ENCODE data around the gene DTNB. TPM values are rescaled to one million over a fixed set of nuclear protein-coding genes. Genes with fewer than 3 reads are reported as not detected.
"Not testable (repeated sequence)": the region's sequence is repeated elsewhere in the genome, so short reads cannot be mapped to it uniquely, and the experiment has no call there.

The DTNB gene
- total RNA-seq, 4 donors from 2014 or later: 3.0 to 7.5 (median 4.3) TPM

DNA sequence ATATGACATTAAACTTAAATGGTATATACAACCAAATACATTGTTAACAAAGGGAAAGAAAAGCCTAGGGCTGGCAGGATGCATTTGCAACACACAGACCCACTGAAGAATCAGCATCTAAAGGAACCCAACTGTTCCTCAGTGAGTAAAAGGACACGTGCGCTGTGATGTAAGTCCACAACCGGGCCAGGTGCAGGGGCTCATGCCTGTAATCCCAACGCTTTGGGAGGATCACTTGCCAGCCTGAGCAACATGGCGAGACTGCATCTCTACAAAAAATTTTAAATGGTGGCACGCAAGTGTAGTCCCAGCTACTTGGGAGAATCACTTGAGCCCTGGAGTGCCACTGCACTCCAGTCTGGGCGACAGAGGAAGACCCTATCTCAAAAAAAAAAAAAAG is 3.9 kb downstream of the DTNB start:
- intact Hi-C loops (cut with DNase I): loop anchor here (10.0 kb wide), 1 partner anchor 305 kb away; no protein-coding TSS in a partner anchor
- WGBS: 97% methylated on average over 7 of the region's 7 CpGs
- no peak for DNase-seq (ENCODE audit: extremely low spot score)
- Histone ChIP-seq H3K27me3 (no peaks in the 10 kb centered on the region), H3K9me3 (no peaks in the 10 kb centered on the region), H3K27ac (replicated peaks in 1 of 4) (no peak overlapping the region), H3K4me3 (no peak overlapping the region), H3K4me1 (peaks cover 12 to 26% (median 17%) of the 10 kb centered on the region in 4 donors), H3K36me3 (no peaks in the 10 kb centered on the region)
- TF ChIP-seq, protein P1, sequence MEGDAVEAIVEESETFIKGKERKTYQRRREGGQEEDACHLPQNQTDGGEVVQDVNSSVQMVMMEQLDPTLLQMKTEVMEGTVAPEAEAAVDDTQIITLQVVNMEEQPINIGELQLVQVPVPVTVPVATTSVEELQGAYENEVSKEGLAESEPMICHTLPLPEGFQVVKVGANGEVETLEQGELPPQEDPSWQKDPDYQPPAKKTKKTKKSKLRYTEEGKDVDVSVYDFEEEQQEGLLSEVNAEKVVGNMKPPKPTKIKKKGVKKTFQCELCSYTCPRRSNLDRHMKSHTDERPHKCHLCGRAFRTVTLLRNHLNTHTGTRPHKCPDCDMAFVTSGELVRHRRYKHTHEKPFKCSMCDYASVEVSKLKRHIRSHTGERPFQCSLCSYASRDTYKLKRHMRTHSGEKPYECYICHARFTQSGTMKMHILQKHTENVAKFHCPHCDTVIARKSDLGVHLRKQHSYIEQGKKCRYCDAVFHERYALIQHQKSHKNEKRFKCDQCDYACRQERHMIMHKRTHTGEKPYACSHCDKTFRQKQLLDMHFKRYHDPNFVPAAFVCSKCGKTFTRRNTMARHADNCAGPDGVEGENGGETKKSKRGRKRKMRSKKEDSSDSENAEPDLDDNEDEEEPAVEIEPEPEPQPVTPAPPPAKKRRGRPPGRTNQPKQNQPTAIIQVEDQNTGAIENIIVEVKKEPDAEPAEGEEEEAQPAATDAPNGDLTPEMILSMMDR (IDR thresholded peaks at IDR 0.05): no peak
- TF ChIP-seq POLR2A (IDR thresholded peaks at IDR 0.05; ENCODE audit: low read depth): no peak
- TF ChIP-seq POLR2AphosphoS5 (IDR thresholded peaks at IDR 0.05): no peak
- TF ChIP-seq EP300 (IDR thresholded peaks at IDR 0.05): no peak

DNA sequence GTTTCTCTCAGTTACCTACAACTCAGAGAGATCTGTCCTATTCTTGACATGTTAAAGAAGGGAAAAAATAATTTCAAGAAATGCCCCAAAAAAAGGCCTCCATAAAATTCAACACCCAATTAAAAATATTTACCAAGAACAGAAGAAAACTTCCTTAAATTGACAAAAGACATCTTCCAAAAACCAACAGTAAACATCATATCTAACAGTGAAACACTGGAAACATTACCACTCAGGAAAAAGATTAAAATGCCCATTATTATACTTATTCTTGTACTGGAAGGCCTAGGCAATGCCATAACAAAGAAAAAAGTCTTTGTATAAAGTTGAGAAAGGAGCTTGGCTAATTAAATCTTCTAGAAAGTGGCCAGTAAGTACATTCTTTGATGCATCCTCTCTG is 7.2 kb downstream of the DTNB start:
- no peaks in the 10 kb centered on the region for H3K27me3 ChIP-seq
- no peak for TF ChIP-seq EP300 (IDR thresholded peaks at IDR 0.05)
- no peak overlapping the region for H3K27ac ChIP-seq (replicated peaks in 1 of 4)
- H3K4me3 ChIP-seq: no peak overlapping the region
- H3K4me1 ChIP-seq: peaks cover 0 to 10% (median 2%) of the 10 kb centered on the region in 4 donors
- H3K9me3 ChIP-seq: no peaks in the 10 kb centered on the region
- DNase-seq (ENCODE audit: extremely low spot score): no peak
- no peaks in the 10 kb centered on the region for H3K36me3 ChIP-seq
- intact Hi-C loops (cut with DNase I): loop anchor here (10.0 kb wide), 1 partner anchor 301 kb away; no protein-coding TSS in a partner anchor

DNA sequence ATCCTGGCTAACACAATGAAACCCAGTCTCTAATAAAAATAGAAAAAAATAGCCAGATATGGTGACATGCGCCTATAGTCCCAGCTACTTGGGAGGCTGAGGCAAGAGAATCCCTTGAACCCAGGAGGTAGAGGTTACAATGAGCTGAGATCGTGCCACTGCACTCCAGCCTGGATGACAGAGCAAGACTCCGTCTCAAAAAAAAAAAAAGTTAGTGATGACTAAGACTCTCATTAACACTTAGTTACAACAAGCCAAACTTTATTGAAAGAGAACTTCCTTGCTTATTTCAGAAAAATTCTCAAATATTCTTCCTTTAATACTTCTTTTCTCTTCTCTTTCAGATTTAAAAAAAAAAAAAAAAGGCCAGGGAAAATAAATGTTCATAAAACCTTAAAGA is 7.9 kb downstream of the DTNB start:
- H3K4me1 ChIP-seq; H3K27ac ChIP-seq (replicated peaks in 1 of 4); H3K4me3 ChIP-seq; H3K9me3 ChIP-seq; H3K27me3 ChIP-seq; H3K36me3 ChIP-seq; DNase-seq (ENCODE audit: extremely low spot score): not testable (repeated sequence)
- intact Hi-C loops (cut with DNase I): loop anchor here (10.0 kb wide), 1 partner anchor 301 kb away; no protein-coding TSS in a partner anchor
- 74% methylated on average over 3 of the region's 3 CpGs for WGBS

DNA sequence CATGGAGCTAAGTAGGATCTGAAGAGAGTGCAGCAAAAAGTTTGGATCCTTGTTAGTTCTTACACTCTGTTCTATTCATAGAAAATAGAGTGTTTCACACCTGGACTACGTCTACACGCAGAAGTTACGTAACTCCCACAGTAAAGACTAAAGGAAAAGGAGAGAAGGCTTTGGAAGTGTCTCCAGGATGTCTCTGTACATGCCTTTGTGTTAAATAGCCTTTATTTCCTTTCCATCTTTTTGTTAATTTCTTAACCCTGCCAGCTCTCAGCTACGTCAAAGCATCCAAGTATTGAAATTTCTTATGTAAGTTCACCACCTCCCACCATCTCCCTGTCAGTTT is 8.4 kb downstream of the DTNB start:
- H3K4me1 ChIP-seq: peaks cover 0 to 10% (median 2%) of the 10 kb centered on the region in 4 donors
- DNase-seq (ENCODE audit: extremely low spot score): no peak
- TF ChIP-seq, protein P1 (IDR thresholded peaks at IDR 0.05): peak in 1 of 3 experiments; percentile 8
- no peak for TF ChIP-seq POLR2AphosphoS5 (IDR thresholded peaks at IDR 0.05)
- H3K27ac ChIP-seq (replicated peaks in 1 of 4): no peak overlapping the region
- no peaks in the 10 kb centered on the region for H3K36me3 ChIP-seq
- H3K9me3 ChIP-seq: no peaks in the 10 kb centered on the region
- intact Hi-C loops (cut with DNase I): loop anchor here (5.0 to 10.0 kb wide), 2 partner anchors 58 to 300 kb away; no protein-coding TSS in a partner anchor
- H3K27me3 ChIP-seq: no peaks in the 10 kb centered on the region
- 56% methylated on average over 4 of the region's 4 CpGs for WGBS
- H3K4me3 ChIP-seq: no peak overlapping the region

DNA sequence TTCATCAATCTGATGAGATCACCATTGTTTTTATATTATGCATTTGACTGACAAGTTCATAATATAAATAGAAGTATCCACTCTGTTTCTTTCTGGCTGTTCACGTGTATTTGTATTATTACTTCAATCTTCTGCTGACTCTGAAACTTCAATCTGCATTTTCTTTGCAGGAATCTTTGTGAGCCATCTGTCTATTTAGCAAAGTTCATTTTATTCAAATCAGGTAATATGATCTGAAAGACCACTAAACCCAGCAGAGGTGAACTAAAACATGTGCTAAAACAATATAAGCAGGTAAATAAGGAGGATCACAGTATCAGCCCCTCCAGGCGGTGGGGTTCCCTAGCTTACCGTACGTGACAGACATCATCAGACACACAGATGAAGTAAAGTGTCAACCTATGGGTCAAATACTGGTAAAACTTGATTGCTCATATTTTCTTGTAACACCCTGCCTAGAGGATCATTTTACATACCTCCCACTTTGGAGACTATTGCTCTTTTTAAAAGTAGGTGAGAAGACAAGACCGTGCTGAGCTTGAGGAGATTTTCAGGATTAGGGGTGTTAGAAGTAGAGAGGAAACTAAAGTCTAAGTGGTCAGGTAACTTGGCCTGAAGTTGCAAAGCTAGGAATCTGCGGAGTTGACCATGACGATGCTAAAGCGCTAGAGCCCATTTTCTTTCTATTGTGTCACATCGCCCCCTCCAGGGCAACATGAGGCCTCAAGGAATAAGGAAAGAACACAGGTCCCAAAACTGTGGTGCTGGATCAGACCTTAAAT is 9.0 kb downstream of the DTNB start:
- H3K9me3 ChIP-seq: no peaks in the 10 kb centered on the region
- no peak overlapping the region for H3K27ac ChIP-seq (replicated peaks in 1 of 4)
- TF ChIP-seq, protein P1 (IDR thresholded peaks at IDR 0.05): peak; percentile 56 to 69 (median 69)
- TF ChIP-seq EP300 (IDR thresholded peaks at IDR 0.05): no peak
- TF ChIP-seq POLR2A (IDR thresholded peaks at IDR 0.05; ENCODE audit: low read depth): no peak
- peak in 1 of 2 donors; percentile 14 for TF ChIP-seq POLR2AphosphoS5 (IDR thresholded peaks at IDR 0.05)
- H3K27me3 ChIP-seq: no peaks in the 10 kb centered on the region
- no peak for DNase-seq (ENCODE audit: extremely low spot score)
- no peaks in the 10 kb centered on the region for H3K36me3 ChIP-seq
- peaks cover 0 to 10% (median 2%) of the 10 kb centered on the region in 4 donors for H3K4me1 ChIP-seq
- WGBS: 44% methylated on average over 9 of the region's 9 CpGs
- intact Hi-C loops (cut with DNase I): loop anchor here (5.0 to 10.0 kb wide), 2 partner anchors 57 to 300 kb away; no protein-coding TSS in a partner anchor
- no peak overlapping the region for H3K4me3 ChIP-seq

Data from esophagus muscularis mucosa (tissue), 4 donors.